ENCODE measurements around the gene IL1B.

Gene IL1B

DNA sequence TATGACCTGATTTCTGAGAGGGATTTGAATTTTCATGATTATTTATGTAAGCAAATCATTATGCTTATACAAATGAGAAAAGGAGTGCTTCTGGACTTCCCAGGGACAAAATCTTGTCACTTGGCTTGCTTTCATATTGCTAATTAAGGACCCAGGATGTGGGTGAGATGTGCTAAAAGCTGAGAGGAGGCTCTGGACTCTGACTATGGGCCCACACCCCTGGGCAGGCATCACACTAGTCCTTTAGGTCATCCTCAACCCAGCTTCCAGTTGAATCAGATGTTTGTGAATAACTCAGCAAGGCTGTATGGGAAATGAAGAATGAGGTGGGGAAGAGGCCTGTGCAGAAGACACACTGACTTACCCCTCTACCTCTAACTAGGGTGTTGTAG lies 11.9 kb downstream of the IL1B start:
- no peak overlapping the region for H2BK120ac ChIP-seq (ENCODE audit: low read depth, low read length)
- H3K18ac ChIP-seq (ENCODE audit: low read depth in 1 of 2, low read length in 2 of 2): no peak overlapping the region
- no peak overlapping the region for H2BK5ac ChIP-seq (ENCODE audit: low read depth, low read length, poor library complexity, severe bottlenecking)
- no peak overlapping the region for H2BK15ac ChIP-seq (ENCODE audit: low read depth, poor library complexity, severe bottlenecking)
- DNase-seq: no peak
- H3K9me3 ChIP-seq (ENCODE audit: control insufficient read depth, low read length): no peaks in the 10 kb centered on the region
- H3K4me1 ChIP-seq (ENCODE audit: control insufficient read depth, insufficient read depth, low read depth, low read length): peaks cover 6% of the 10 kb centered on the region
- H2AFZ ChIP-seq (ENCODE audit: low read depth, low read length): no peak overlapping the region
- no peak overlapping the region for H3K4ac ChIP-seq (ENCODE audit: low read depth in 1 of 2, low read length in 2 of 2)
- H4K91ac ChIP-seq (ENCODE audit: low read length): no peak overlapping the region
- no peaks in the 10 kb centered on the region for H3K27me3 ChIP-seq (ENCODE audit: control insufficient read depth in 1 of 2, insufficient read depth in 1 of 2, low read length in 2 of 2)
- H3K14ac ChIP-seq (ENCODE audit: low read length in 2 of 2): no peak overlapping the region
- H3K27ac ChIP-seq (ENCODE audit: low read length, poor library complexity, severe bottlenecking): no peak overlapping the region
- no peak overlapping the region for H3K9ac ChIP-seq (ENCODE audit: low read length)
- no peak overlapping the region for H2AK5ac ChIP-seq (ENCODE audit: low read length, severe bottlenecking)
- H3K4me3 ChIP-seq (ENCODE audit: insufficient read depth in 1 of 2, low read depth in 1 of 2, low read length in 2 of 2): no peak overlapping the region
- no peak overlapping the region for H3K23ac ChIP-seq (ENCODE audit: low read length in 2 of 2)
- no peaks in the 10 kb centered on the region for H3K79me1 ChIP-seq (replicated peaks; ENCODE audit: low read length, poor library complexity, severe bottlenecking)
- H3K4me2 ChIP-seq (ENCODE audit: low read length, poor library complexity, severe bottlenecking): no peak overlapping the region
- H2BK12ac ChIP-seq (ENCODE audit: low read length in 2 of 2): no peak overlapping the region
- H3K36me3 ChIP-seq (ENCODE audit: control insufficient read depth in 1 of 2, insufficient read depth in 2 of 2, low read depth in 1 of 2, low read length in 2 of 2): no peaks in the 10 kb centered on the region
- no peak overlapping the region for H4K8ac ChIP-seq (ENCODE audit: low read length)

DNA sequence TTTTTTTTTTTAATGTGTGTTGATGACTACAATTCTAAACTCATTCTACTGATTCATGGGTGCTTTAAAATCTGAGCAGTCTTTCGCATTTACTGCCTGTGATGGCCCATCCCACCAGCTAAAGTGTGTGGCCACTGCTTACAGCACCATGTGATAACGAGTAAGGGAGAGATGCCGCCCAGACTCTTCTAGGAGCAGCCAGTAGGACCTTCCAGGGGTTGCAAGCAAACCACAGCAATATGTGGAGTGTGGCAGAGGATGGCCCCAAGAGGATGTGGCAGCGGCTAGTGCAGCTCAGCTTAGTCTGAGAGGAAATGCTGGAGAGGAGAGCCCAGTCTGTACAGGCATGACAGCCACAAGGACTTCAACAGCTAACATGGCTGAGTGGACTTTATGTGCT lies 14.9 kb downstream of the IL1B start:
- no peak overlapping the region for H3K23ac ChIP-seq (ENCODE audit: low read length in 2 of 2)
- H2AK5ac ChIP-seq (ENCODE audit: low read length, severe bottlenecking): no peak overlapping the region
- no peak overlapping the region for H2BK12ac ChIP-seq (ENCODE audit: low read length in 2 of 2)
- H3K4me1 ChIP-seq (ENCODE audit: control insufficient read depth, insufficient read depth, low read depth, low read length): peaks cover 12% of the 10 kb centered on the region
- no peak overlapping the region for H3K4me2 ChIP-seq (ENCODE audit: low read length, poor library complexity, severe bottlenecking)
- no peak overlapping the region for H3K18ac ChIP-seq (ENCODE audit: low read depth in 1 of 2, low read length in 2 of 2)
- H2BK120ac ChIP-seq (ENCODE audit: low read depth, low read length): no peak overlapping the region
- H4K8ac ChIP-seq (ENCODE audit: low read length): no peak overlapping the region
- H3K36me3 ChIP-seq (ENCODE audit: control insufficient read depth in 1 of 2, insufficient read depth in 2 of 2, low read depth in 1 of 2, low read length in 2 of 2): no peaks in the 10 kb centered on the region
- WGBS: 94% methylated on average over 4 of the region's 4 CpGs
- no peaks in the 10 kb centered on the region for H3K27me3 ChIP-seq (ENCODE audit: control insufficient read depth in 1 of 2, insufficient read depth in 1 of 2, low read length in 2 of 2)
- no peak overlapping the region for H4K91ac ChIP-seq (ENCODE audit: low read length)
- H2BK15ac ChIP-seq (ENCODE audit: low read depth, poor library complexity, severe bottlenecking): no peak overlapping the region
- H3K4ac ChIP-seq (ENCODE audit: low read depth in 1 of 2, low read length in 2 of 2): no peak overlapping the region
- DNase-seq: no peak
- no peaks in the 10 kb centered on the region for H3K9me3 ChIP-seq (ENCODE audit: control insufficient read depth, low read length)
- H2BK5ac ChIP-seq (ENCODE audit: low read depth, low read length, poor library complexity, severe bottlenecking): no peak overlapping the region
- H3K14ac ChIP-seq (ENCODE audit: low read length in 2 of 2): no peak overlapping the region
- no peak overlapping the region for H3K4me3 ChIP-seq (ENCODE audit: insufficient read depth in 1 of 2, low read depth in 1 of 2, low read length in 2 of 2)
- no peaks in the 10 kb centered on the region for H3K79me1 ChIP-seq (replicated peaks; ENCODE audit: low read length, poor library complexity, severe bottlenecking)
- no peak overlapping the region for H3K9ac ChIP-seq (ENCODE audit: low read length)
- no peak overlapping the region for H2AFZ ChIP-seq (ENCODE audit: low read depth, low read length)
- no peak overlapping the region for H3K27ac ChIP-seq (ENCODE audit: low read length, poor library complexity, severe bottlenecking)

DNA sequence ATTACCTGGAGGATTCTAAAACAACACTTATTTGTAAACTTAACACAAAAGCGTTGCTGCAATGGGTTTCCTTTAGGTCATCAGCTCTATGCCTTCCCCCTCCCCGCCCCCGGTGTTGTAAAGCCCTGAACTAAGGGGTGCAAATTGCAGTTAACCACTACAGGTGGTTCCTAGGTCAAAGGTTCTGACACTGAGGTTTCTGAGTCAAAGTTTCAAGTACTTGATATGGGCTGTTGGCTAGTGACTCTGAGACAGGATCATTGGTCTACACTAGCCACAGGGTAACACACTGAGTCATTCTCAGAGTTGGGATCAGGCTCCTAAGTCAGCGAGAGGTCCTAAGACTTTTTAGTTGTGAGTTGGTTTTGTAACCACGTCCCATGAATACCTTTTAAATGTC lies 15.4 kb downstream of the IL1B start:
- no peak for DNase-seq
- Histone ChIP-seq H2BK15ac (ENCODE audit: low read depth, poor library complexity, severe bottlenecking) (no peak overlapping the region), H2BK5ac (ENCODE audit: low read depth, low read length, poor library complexity, severe bottlenecking) (no peak overlapping the region), H3K14ac (ENCODE audit: low read length in 2 of 2) (no peak overlapping the region), H3K18ac (ENCODE audit: low read depth in 1 of 2, low read length in 2 of 2) (no peak overlapping the region), H4K91ac (ENCODE audit: low read length) (no peak overlapping the region), H3K27me3 (ENCODE audit: control insufficient read depth in 1 of 2, insufficient read depth in 1 of 2, low read length in 2 of 2) (no peaks in the 10 kb centered on the region), H2AFZ (ENCODE audit: low read depth, low read length) (no peak overlapping the region), H3K23ac (ENCODE audit: low read length in 2 of 2) (no peak overlapping the region), H2BK120ac (ENCODE audit: low read depth, low read length) (no peak overlapping the region), H3K4me2 (ENCODE audit: low read length, poor library complexity, severe bottlenecking) (no peak overlapping the region), H2AK5ac (ENCODE audit: low read length, severe bottlenecking) (no peak overlapping the region), H4K8ac (ENCODE audit: low read length) (no peak overlapping the region), H3K27ac (ENCODE audit: low read length, poor library complexity, severe bottlenecking) (no peak overlapping the region), H3K4me3 (ENCODE audit: insufficient read depth in 1 of 2, low read depth in 1 of 2, low read length in 2 of 2) (no peak overlapping the region), H3K4ac (ENCODE audit: low read depth in 1 of 2, low read length in 2 of 2) (no peak overlapping the region), H3K79me1 (replicated peaks; ENCODE audit: low read length, poor library complexity, severe bottlenecking) (no peaks in the 10 kb centered on the region), H3K4me1 (ENCODE audit: control insufficient read depth, insufficient read depth, low read depth, low read length) (peaks cover 14% of the 10 kb centered on the region), H3K9me3 (ENCODE audit: control insufficient read depth, low read length) (no peaks in the 10 kb centered on the region), H3K9ac (ENCODE audit: low read length) (no peak overlapping the region), H2BK12ac (ENCODE audit: low read length in 2 of 2) (no peak overlapping the region), H3K36me3 (ENCODE audit: control insufficient read depth in 1 of 2, insufficient read depth in 2 of 2, low read depth in 1 of 2, low read length in 2 of 2) (no peaks in the 10 kb centered on the region)
- WGBS: 92% methylated on average over 3 of the region's 5 CpGs

GRCh38 chr2:112820343-112820742 lies 16.2 kb downstream of the IL1B start:
- H3K23ac ChIP-seq (ENCODE audit: low read length in 2 of 2): no peak overlapping the region
- no peak overlapping the region for H3K9ac ChIP-seq (ENCODE audit: low read length)
- no peaks in the 10 kb centered on the region for H3K79me1 ChIP-seq (replicated peaks; ENCODE audit: low read length, poor library complexity, severe bottlenecking)
- no peak overlapping the region for H3K4ac ChIP-seq (ENCODE audit: low read depth in 1 of 2, low read length in 2 of 2)
- no peak overlapping the region for H4K91ac ChIP-seq (ENCODE audit: low read length)
- H4K8ac ChIP-seq (ENCODE audit: low read length): no peak overlapping the region
- no peak overlapping the region for H2BK120ac ChIP-seq (ENCODE audit: low read depth, low read length)
- no peak overlapping the region for H2AFZ ChIP-seq (ENCODE audit: low read depth, low read length)
- H3K14ac ChIP-seq (ENCODE audit: low read length in 2 of 2): no peak overlapping the region
- H2BK5ac ChIP-seq (ENCODE audit: low read depth, low read length, poor library complexity, severe bottlenecking): no peak overlapping the region
- no peak overlapping the region for H3K4me2 ChIP-seq (ENCODE audit: low read length, poor library complexity, severe bottlenecking)
- no peak overlapping the region for H2BK15ac ChIP-seq (ENCODE audit: low read depth, poor library complexity, severe bottlenecking)
- no peak overlapping the region for H3K18ac ChIP-seq (ENCODE audit: low read depth in 1 of 2, low read length in 2 of 2)
- H3K36me3 ChIP-seq (ENCODE audit: control insufficient read depth in 1 of 2, insufficient read depth in 2 of 2, low read depth in 1 of 2, low read length in 2 of 2): no peaks in the 10 kb centered on the region
- peaks cover 14% of the 10 kb centered on the region for H3K4me1 ChIP-seq (ENCODE audit: control insufficient read depth, insufficient read depth, low read depth, low read length)
- H2BK12ac ChIP-seq (ENCODE audit: low read length in 2 of 2): no peak overlapping the region
- DNase-seq: no peak
- no peak overlapping the region for H2AK5ac ChIP-seq (ENCODE audit: low read length, severe bottlenecking)
- H3K27me3 ChIP-seq (ENCODE audit: control insufficient read depth in 1 of 2, insufficient read depth in 1 of 2, low read length in 2 of 2): no peaks in the 10 kb centered on the region
- H3K4me3 ChIP-seq (ENCODE audit: insufficient read depth in 1 of 2, low read depth in 1 of 2, low read length in 2 of 2): no peak overlapping the region
- no peak overlapping the region for H3K27ac ChIP-seq (ENCODE audit: low read length, poor library complexity, severe bottlenecking)
- no peaks in the 10 kb centered on the region for H3K9me3 ChIP-seq (ENCODE audit: control insufficient read depth, low read length)

All from mesenchymal stem cell (in vitro differentiated cells and primary cell).